ENCODE measurements around the gene RFX5.
"Not testable (repeated sequence)": the region's sequence is repeated elsewhere in the genome, so short reads cannot be mapped to it uniquely, and the experiment has no call there.

RFX5 gene

DNA sequence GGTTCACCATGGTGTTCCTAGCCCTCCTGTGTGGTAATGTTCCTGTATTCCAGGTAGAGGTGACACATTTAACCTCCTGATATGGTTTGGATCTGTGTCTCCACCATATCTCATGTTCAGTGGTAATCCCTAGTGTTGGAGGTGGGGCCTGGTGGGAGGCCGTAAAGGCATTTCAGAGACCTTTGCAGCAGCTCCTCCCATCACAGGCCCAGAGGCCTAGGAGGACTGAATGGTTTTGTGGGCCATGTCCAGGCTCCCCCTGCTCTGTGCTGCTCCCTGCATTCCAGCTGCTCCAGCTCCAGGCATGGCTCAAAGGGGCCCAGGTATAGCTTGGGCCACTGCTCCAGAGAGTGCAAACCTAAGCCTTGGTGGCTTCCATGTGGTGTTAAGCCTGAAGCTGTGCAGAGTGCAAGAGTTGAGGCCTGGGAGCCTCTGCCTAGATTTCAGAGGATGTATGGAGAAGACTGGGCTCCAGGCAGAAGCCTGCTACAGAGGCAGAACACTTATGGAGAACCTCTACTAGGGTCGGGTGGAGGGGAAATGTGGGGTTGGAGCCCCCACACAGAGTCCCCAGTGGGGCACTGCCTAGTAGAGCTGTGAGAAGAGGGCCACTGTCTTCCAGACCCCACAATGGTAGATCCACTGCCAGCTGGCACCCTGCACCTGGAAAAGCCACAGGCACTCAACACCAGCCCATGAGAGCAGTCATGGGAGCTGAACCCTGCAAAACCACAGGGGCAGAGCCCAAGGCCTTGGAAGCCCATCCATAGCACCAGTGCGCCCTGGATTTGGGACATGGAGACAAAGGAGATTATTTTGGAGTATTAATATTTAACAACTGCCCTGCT lies 15.5 kb upstream of the RFX5 start:
- no peak for DNase-seq (ENCODE audit: insufficient read length, low spot score)
- FAIRE-seq: no peak

GRCh38 chr1:151361883-151362282 lies 14.8 kb upstream of the RFX5 start:
- DNase-seq (ENCODE audit: insufficient read length, low spot score): no peak
- no peak for FAIRE-seq

- no peak for DNase-seq (ENCODE audit: insufficient read length, low spot score)
- no peak for FAIRE-seq
Measured at GRCh38 chr1:151356696-151357095, 9.6 kb upstream of the RFX5 start.

- FAIRE-seq: no peak
- DNase-seq (ENCODE audit: insufficient read length, low spot score): no peak
Measured at GRCh38 chr1:151352021-151352718, 5.1 kb upstream of the RFX5 start.

DNA sequence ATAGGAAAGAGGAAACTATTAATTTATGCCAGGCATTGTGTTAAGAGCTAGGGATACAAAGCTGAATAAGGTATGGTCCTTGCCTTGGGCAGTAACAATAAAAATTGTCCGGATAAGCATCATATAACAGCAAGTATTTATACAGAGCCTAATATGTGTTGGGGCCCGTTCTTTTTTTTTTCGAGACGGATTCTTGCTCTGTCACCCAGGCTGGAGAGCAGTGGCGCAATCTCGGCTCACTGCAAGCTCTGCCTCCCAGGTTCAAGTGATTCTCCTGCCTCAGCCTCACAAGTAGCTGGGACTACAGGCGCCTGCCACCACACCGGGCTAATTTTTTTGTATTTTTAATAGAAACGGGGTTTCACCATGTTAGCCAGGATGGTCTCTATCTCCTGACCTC lies 3.3 kb upstream of the RFX5 start:
- FAIRE-seq: not testable (repeated sequence)

DNA sequence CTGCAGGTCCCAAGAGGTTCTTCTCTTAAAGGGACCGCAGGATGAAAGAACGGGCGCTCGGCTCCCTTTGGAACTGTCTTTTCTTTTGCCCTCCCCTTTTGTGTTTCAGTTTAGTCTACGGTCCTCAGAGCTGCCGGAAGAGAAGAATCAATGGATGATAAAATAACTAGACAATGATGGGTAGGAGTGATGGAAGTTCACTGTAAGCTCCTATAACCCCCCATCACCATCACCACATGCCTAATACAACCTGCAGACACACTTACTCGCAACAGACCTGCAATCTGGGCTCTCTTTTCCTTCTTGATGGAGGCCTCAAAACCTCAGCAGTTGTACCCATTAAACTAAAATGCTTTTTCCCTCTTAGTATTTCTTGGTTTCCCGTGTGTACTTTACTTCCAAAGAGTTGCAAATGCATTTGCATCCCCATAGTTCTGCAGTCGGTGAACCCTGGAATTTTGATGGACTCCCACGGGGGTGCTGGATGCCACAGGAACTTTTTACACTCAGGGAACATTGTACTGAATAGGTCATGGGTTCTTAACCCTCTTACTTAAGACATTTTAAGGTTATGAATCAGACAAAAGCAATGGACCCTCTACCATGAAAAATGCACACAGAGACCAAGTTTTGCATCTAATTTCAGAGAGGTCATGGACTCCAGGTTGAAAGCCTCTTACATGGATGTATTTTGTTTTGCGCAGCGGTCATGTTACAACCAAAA lies 633 bp upstream of the RFX5 start:
- FAIRE-seq: no peak
- DNase-seq (ENCODE audit: insufficient read length, low spot score): no peak

More for the DNA sequence above, 3.3 kb upstream of the RFX5 start:
- not testable (repeated sequence) for DNase-seq (ENCODE audit: insufficient read length, low spot score)

DNA sequence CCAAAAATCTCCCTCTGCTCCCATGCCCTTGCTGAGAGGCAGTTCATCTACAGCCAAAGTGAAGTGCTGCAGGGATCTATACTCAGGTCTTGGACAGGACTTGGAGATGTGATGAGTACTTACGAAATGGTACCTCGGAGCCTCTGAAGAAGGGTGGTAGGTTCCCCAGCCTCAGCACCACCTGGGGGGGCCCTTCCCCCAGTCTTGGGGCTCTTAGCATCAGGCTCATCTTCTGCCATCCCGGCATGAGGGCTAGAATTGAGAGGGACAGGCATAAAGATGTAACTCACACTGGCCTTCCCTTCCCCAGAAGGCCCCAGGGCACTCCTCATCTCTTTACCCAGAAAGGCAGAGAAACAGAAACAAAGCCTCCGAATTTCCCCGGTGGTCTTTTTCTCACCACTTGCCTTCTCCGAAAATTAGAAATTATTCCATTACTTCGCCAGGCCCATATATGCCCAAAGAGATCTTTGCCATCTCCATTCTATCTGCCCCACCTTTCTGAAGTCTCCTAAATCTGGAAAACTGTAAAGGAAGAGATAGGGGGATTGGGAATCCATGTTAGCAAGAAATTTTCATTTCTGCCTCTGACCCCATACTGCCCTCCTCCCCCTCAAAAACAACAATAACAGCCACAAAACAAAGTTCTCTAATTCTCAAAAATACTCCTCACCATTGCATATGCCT lies 827 bp downstream of the RFX5 start:
- DNase-seq (ENCODE audit: insufficient read length, low spot score) (no peak), FAIRE-seq (no peak)

DNA sequence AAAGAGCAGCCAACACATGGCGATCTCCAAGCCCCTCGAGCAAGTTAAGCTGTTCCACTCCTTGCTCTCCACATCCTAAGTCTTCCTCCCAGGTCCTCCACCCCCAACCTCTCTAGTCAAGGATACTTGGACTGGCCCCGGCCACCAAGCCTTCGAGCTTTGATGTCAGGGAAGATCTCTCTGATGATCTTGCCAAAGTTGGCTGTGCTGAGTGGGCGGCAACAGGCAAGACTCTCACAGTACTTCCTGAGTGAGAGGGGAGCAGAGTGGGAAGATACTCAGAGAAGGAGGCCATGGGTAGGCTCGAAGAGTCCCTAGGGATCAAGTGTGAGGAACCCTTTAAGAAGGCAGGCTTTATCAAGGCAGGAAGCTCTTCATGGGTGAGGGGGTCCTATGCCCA lies 2.8 kb downstream of the RFX5 start:
- no peak for DNase-seq (ENCODE audit: insufficient read length, low spot score)
- FAIRE-seq: no peak

DNA sequence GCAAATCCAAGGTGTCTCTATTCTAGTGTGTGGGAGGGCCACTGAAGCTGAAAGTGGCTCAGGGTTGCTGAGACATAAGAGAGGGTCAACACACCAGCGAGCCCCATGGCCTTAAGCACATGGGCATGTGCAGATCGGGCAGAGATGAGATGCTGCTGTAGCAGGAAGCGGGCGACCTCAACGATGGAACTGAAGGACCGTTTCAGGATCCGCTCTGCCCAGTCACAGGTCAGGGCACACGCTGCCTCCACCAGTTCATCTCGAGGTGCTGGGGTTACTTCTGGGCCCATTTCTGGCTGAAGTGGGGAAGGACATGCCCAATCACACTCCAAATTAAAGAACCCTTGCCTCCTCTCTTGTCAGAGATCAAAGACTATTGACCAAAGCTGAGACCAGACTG lies 3.5 kb downstream of the RFX5 start:
- DNase-seq (ENCODE audit: insufficient read length, low spot score) (no peak), FAIRE-seq (no peak)

DNA sequence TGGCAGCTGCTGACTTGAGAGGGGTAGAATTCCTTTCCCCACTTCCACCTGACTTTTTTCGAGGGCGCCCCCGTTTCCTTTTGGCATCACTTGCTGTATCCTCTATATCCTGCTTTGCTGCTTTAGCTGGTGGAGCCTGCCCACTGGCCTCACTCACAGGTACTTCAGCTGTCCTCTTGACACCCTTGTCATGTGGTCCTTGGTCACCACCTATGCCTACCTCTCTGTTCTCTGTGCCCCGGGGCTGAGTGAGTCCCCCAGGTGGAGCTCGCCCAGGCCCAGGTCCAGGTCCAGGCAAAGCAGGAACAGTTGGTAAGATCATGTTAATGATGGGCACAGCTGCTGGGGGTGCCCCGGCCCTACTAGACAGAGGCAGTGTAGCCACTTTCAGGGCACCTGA lies 4.5 kb downstream of the RFX5 start:
- no peak for FAIRE-seq
- DNase-seq (ENCODE audit: insufficient read length, low spot score): no peak

GRCh38 chr1:151342021-151342420 lies 5.0 kb downstream of the RFX5 start:
- FAIRE-seq (no peak), DNase-seq (ENCODE audit: insufficient read length, low spot score) (no peak)

GRCh38 chr1:151340870-151341754 lies 5.9 kb downstream of the RFX5 start:
- no peak for FAIRE-seq
- peak; percentile 67 for DNase-seq (ENCODE audit: insufficient read length, low spot score)

DNA sequence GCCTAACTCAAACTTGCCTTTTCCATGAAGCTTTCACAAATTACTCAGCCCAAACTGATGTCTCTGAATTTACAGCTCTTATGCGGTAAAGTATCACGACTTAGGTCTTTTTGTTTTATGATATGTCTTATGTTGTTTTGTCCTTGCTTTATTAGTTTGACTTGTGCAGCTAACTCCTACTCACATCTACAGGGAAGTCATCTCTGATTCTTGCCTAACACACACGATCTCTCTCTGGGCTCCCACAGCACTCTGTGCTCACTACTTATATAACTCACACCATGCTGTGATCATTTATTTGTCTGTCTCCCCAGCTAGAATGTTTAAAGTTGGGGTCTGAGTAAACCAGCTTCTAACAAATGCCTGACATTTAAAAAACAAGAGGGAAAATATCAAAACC lies 10.5 kb downstream of the RFX5 start:
- DNase-seq (ENCODE audit: insufficient read length, low spot score) (no peak), FAIRE-seq (no peak)

- DNase-seq (ENCODE audit: insufficient read length, low spot score) (no peak), FAIRE-seq (no peak)
Measured at GRCh38 chr1:151334822-151335221, 12.2 kb downstream of the RFX5 start.

DNA sequence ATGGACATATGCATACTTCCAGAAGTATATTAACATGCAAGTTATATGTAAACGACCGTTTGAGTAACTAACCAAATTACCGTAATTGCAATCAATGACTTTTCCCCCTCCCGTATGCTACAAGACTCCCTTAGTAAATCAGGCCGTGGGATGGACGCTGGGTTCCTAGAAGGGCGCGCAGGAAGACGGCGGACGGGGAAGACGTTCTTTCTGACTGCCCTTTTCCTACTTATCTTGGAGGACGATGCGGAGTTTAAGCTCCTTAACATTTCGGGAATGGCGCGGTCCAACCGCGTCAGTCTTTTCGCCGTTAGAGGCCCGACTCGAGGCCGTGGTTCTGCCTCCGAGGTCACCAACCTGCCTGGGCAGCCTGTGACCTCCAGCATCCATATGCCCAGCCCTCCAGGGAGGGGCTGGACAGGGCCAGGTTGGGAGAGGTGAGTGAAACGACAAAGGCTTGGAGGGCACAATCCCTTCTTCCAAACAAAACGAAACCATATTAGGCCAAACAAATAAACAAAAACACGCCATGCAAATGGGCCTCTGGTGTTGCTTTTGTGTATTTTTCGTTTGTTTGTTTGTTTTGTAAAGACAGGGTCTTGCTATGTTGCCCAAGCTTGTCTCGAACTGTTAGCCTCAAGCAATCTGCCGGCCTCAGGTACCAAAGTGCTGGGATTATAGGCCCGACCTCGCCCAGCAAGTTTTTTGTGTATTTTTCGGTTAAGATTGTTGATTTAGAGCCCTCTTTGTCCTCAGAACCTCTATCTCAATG lies 19.0 kb downstream of the RFX5 start:
- no peak for FAIRE-seq
- DNase-seq (ENCODE audit: insufficient read length, low spot score): no peak

DNA sequence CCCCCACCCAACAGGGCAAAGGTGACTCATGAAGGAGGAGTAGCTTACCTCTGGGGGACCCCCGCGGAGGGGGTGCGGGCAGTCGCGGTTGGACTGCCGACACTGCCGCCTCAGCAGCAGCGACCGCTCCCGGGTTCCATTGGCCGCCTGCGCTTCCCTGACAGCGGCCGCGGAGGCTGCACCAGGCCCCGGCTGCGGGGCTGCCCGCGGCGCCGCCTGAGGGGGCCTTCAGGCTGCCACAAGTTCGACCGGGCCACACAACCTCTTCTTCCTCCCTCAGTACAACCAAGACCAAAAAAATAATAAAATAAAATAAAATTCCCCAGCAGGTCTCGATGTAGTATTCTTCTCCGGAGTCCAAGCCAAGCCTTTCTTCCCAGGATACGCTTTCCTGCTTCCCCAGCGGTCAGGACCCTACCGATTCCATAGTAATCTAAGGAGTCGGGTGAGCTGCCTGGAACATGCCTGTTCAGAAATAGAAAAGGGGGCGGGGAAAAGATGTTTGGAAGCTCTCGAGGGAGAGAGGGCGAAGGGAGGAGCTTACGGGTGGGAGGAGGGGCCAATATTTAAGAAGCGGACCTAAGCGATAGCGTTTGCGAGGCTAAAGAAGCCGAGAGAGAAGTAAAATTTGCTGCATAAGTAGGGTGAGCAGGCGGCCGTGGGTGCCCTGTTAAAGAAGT lies 19.7 kb downstream of the RFX5 start, which contains the start of gene PI4KB:
Gene PI4KB, minus strand, starts transcription at position 194 of the 680 bp plus-strand sequence. CDS start 10,935 bp downstream, outside the sequence.
- DNase-seq (ENCODE audit: insufficient read length, low spot score) (peak; percentile 89), FAIRE-seq (no peak)

DNA sequence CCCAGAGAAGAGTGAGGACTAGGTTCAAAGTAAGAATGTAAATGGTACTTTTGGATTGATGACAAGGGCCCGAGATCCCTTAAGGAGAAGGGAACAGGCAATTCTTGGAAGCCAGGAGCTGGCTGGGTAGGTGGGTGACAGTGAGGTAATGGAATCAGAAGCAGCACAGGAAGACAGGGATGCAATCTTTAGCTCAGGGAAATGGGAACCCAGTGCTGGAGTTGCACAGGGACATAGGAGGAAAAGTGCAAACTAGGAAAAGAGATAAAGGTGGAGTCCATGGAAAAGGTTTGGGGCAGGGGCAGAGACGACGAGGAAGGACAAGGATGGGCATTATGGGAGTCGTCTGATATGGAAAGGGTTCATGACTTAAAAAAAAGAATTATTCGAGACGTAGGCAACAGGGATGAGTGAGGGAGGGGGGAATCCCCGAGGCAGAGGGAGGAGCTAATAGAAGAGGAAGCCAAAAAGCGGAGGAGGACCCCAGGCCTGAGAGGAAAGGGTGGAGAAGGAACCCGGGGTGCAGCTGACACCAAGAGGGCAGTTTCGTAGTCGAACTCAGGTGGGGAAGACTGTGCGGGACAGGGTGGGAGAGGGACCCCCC lies 20.3 kb downstream of the RFX5 start:
- no peak for FAIRE-seq
- peak; percentile 30 for DNase-seq (ENCODE audit: insufficient read length, low spot score)

All from HTR-8/SVneo (cell line).